ENCODE measurements around the gene VAV2. TPM values are rescaled to one million over a fixed set of nuclear protein-coding genes. Genes with fewer than 3 reads are reported as not detected.

VAV2 gene
- total and polyA plus RNA-seq, 2 of the 4 experiments (the other 2 are of a cell fraction) = 10.8 to 13.4 TPM

- no peak overlapping the region for H2BK15ac ChIP-seq (ENCODE audit: low read depth, low read length)
- ChIA-PET POLR2A (ENCODE audit: unreplicated experiment) (no interaction called here), CTCF (interaction anchor here (0.8 kb wide), 1 partner anchor 643 kb away, joined by 3 read pairs; no protein-coding TSS in a partner anchor)
- H4K5ac ChIP-seq (ENCODE audit: low read depth, low read length) = no peak overlapping the region
- WGBS, 2 experiments (ENCODE audit: extremely low coverage in 2 of 2, insufficient read length in 1 of 2) = 80% methylated on average over 6 of the region's 25 CpGs; no CpG with 5 or more reads in 1 of the 2 experiments
- no peak overlapping the region for H3K23ac ChIP-seq (ENCODE audit: low read depth, low read length)
- dilution Hi-C loops (cut with HindIII; ENCODE audit: low sequenced_read_pairs, unreplicated experiment) = no loop called here
- no peak overlapping the region for H3K9ac ChIP-seq (ENCODE audit: low read depth, low read length)
- peaks cover 17% of the 10 kb centered on the region; the same call in 1 of the 2 replicates for H3K4me1 ChIP-seq (ENCODE audit: control insufficient read depth, insufficient read depth, low read length)
- peaks cover 22% of the 10 kb centered on the region for H3K9me1 ChIP-seq (ENCODE audit: insufficient read depth, low read length)
- H3K27me3 ChIP-seq (ENCODE audit: control insufficient read depth, insufficient read depth, low read length) = no peaks in the 10 kb centered on the region
- peaks cover 15 to 76% of the 10 kb centered on the region in 2 experiments for H3K79me1 ChIP-seq (ENCODE audit: low read depth in 1 of 2, low read length in 2 of 2)
- H2AFZ ChIP-seq (replicated peaks; ENCODE audit: low read length, poor library complexity) = no peak overlapping the region
- H3K4me2 ChIP-seq (ENCODE audit: low read depth, low read length) = no peak overlapping the region
- no peak overlapping the region for H3K4me3 ChIP-seq (ENCODE audit: insufficient read depth, low read depth, low read length)
- peak overlapping the region; percentile 76 for H2BK120ac ChIP-seq (ENCODE audit: low read depth, low read length)
- peaks cover 19% of the 10 kb centered on the region for H4K20me1 ChIP-seq (ENCODE audit: insufficient read depth, low read length)
- no peak for DNase-seq
- H4K8ac ChIP-seq (ENCODE audit: low read depth in 2 of 2, low read length in 2 of 2) = peak overlapping the region; percentile 41 to 81; a peak in 3 of 4 replicates
- H4K91ac ChIP-seq (ENCODE audit: insufficient read depth, low read depth, low read length) = no peak overlapping the region
- intact Hi-C loops (cut with micrococcal nuclease) = no loop called here
- peak overlapping the region; percentile 91; the same call in 1 of the 2 replicates for H3K4ac ChIP-seq (ENCODE audit: low read depth, low read length)
- no peak overlapping the region for H3K56ac ChIP-seq (ENCODE audit: extremely low read depth, insufficient read depth, low read length)
- H2BK5ac ChIP-seq (ENCODE audit: low read depth, low read length, poor library complexity, severe bottlenecking) = no peak overlapping the region
- no peaks in the 10 kb centered on the region for H3K36me3 ChIP-seq (ENCODE audit: control insufficient read depth, insufficient read depth, low read length)
- ATAC-seq (ENCODE audit: low read depth) = no peak
- BruUV-seq (replicated peaks) = no TSS peak
- in situ Hi-C loops (cut with MboI; ENCODE audit: low sequenced_read_pairs) = no loop called here
- H3K27ac ChIP-seq (ENCODE audit: insufficient read depth, low read length) = no peak overlapping the region
- H2AK5ac ChIP-seq (ENCODE audit: low read depth, low read length) = no peak overlapping the region
- no peak for TF ChIP-seq POLR2A (IDR thresholded peaks at IDR 0.05; ENCODE audit: low read depth, low read length)
- TF ChIP-seq NFE2L2 (IDR thresholded peaks at IDR 0.05; ENCODE audit: low read depth, low read length) = no peak
- TF ChIP-seq, protein P1, sequence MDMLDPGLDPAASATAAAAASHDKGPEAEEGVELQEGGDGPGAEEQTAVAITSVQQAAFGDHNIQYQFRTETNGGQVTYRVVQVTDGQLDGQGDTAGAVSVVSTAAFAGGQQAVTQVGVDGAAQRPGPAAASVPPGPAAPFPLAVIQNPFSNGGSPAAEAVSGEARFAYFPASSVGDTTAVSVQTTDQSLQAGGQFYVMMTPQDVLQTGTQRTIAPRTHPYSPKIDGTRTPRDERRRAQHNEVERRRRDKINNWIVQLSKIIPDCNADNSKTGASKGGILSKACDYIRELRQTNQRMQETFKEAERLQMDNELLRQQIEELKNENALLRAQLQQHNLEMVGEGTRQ (IDR thresholded peaks at IDR 0.05; ENCODE audit: low read depth, low read length) = no peak
- no peak for TF ChIP-seq FOS (IDR thresholded peaks at IDR 0.05; ENCODE audit: low read depth, low read length)
- TF ChIP-seq MXI1 (IDR thresholded peaks at IDR 0.05; ENCODE audit: borderline replicate concordance, low read depth, low read length) = no peak
- H3K14ac ChIP-seq (replicated peaks; ENCODE audit: low read depth, low read length) = peak overlapping the region; percentile 78; the same call in 1 of the 2 replicates
- H3K9me3 ChIP-seq (ENCODE audit: control insufficient read depth, insufficient read depth, low read length) = no peaks in the 10 kb centered on the region
- no peak overlapping the region; the same call in 1 of the 2 replicates for H3K18ac ChIP-seq (ENCODE audit: low read depth, low read length)
- no peak overlapping the region for H2BK20ac ChIP-seq (ENCODE audit: low read depth, low read length)
- no peak overlapping the region for H2AK9ac ChIP-seq (replicated peaks; ENCODE audit: low read depth, low read length, poor library complexity)
Observed at GRCh38 chr9:133888809-133889491, 103.2 kb downstream of the VAV2 start.
